Measurements from ENCODE around the gene GATD1. TPM values are rescaled to one million over a fixed set of nuclear protein-coding genes. Genes with fewer than 3 reads are reported as not detected.
A peak's percentile ranks its signal among the peaks of the same experiment; 100 is the strongest.

GATD1 gene
- total RNA-seq, 1 experiment from 2014 or later: 88.7 TPM

GRCh38 chr11:783581-784015, 6.3 kb upstream of the GATD1 start:
- ATAC-seq: peak; percentile 95
- Histone ChIP-seq H3K27me3 (ENCODE audit: insufficient read depth, low read length) (no peaks in the 10 kb centered on the region), H2AFZ (ENCODE audit: low read depth, low read length, poor library complexity, severe bottlenecking) (no peak overlapping the region), H3K4me1 (ENCODE audit: control insufficient read depth in 1 of 2, insufficient read depth in 2 of 2, low read length in 2 of 2) (peaks cover 19 to 29% of the 10 kb centered on the region in 2 experiments), H3K4me3 (replicated peaks in 1 of 2; ENCODE audit: low read depth in 1 of 2, low read length in 2 of 2) (no peak overlapping the region), H3K9ac (ENCODE audit: low read length) (peak overlapping the region; percentile 11; the same call in 1 of the 2 replicates), H3K36me3 (ENCODE audit: control insufficient read depth in 1 of 2, insufficient read depth in 2 of 2, low read length in 2 of 2) (no peaks in the 10 kb centered on the region), H3K27ac (ENCODE audit: low read depth, low read length) (peak overlapping the region; percentile 45), H3K4me2 (ENCODE audit: low read length) (peak overlapping the region; percentile 57), H3K79me2 (ENCODE audit: insufficient read depth, low read length) (peaks cover 21% of the 10 kb centered on the region; the same call in 1 of the 2 replicates), H4K20me1 (ENCODE audit: insufficient read depth) (no peaks in the 10 kb centered on the region), H3K9me3 (ENCODE audit: control insufficient read depth in 1 of 2, insufficient read depth in 1 of 2, low read depth in 1 of 2, low read length in 2 of 2) (no peaks in the 10 kb centered on the region), H3K9me2 (ENCODE audit: insufficient read depth) (no peaks in the 10 kb centered on the region)
- BruUV-seq (replicated peaks): no TSS peak
- peak; percentile 78 for DNase-seq (ENCODE audit: low read depth, low spot score)
- ChIA-PET RAD21 (ENCODE audit: low non-redundant PET in 1 of 2, low total read pairs in 2 of 2, uncharacterized antibody in 2 of 2, unreplicated experiment in 2 of 2) (interaction anchor here in 1 of 2 experiments (0.7 kb wide), 1 partner anchor 88 kb away, joined by 4 read pairs; the partner anchor contains the start of genes DEAF1 and TMEM80), CTCF (interaction anchor here (0.9 to 1.9 kb wide), 7 partner anchors 8 to 229 kb away, joined by 3 to 6 read pairs (median 4); partner anchors contain the start of gene TMEM80), POLR2A (interaction anchor here (0.6 to 1.3 kb wide), 2 partner anchors 12 to 22 kb away, joined by 3 to 12 read pairs; no protein-coding TSS in a partner anchor)
- intact Hi-C loops (cut with micrococcal nuclease): no loop called here
- TF ChIP-seq MAX (IDR thresholded peaks at IDR 0.05) (peak; percentile 66; the same call in 1 of the 2 replicates), TCF7L2 (IDR thresholded peaks at IDR 0.05; ENCODE audit: borderline replicate concordance, extremely low read depth, insufficient read depth, insufficient read length) (peak; percentile 86), ATF3 (IDR thresholded peaks at IDR 0.05) (no peak), RAD21 (IDR thresholded peaks at IDR 0.05; ENCODE audit: low read depth) (no peak; the same call in 1 of the 2 replicates), SRF (IDR thresholded peaks at IDR 0.05; ENCODE audit: low read depth) (no peak), ZBTB33 (IDR thresholded peaks at IDR 0.05; ENCODE audit: extremely low read depth, insufficient replicate concordance, low read length) (no peak), EGR1 (IDR thresholded peaks at IDR 0.05; ENCODE audit: low read depth) (no peak), REST (IDR thresholded peaks at IDR 0.05; ENCODE audit: low read depth) (no peak), SIN3A (IDR thresholded peaks at IDR 0.05; ENCODE audit: low read depth) (peak; percentile 47; the same call in 1 of the 2 replicates), JUND (IDR thresholded peaks at IDR 0.05) (no peak), SP1 (IDR thresholded peaks at IDR 0.05; ENCODE audit: low read depth) (no peak), ZFX (IDR thresholded peaks at IDR 0.05) (no peak), CTCF (IDR thresholded peaks at IDR 0.05 in 2 of 3, conservative IDR thresholded peaks at IDR 0.05 in 1 of 3; ENCODE audit: borderline replicate concordance in 1 of 3, insufficient read depth in 1 of 3, low read depth in 2 of 3, low read length in 2 of 3) (peak in 2 of 3 experiments; percentile 83 to 94), EZH2phosphoT487 (IDR thresholded peaks at IDR 0.05; ENCODE audit: borderline replicate concordance) (no peak), CBX3 (IDR thresholded peaks at IDR 0.05; ENCODE audit: low read depth) (no peak), FOSL1 (IDR thresholded peaks at IDR 0.05; ENCODE audit: low read depth) (no peak), YY1 (IDR thresholded peaks at IDR 0.05; ENCODE audit: extremely low read depth, insufficient replicate concordance, low read depth, low read length) (no peak), POLR2AphosphoS5 (IDR thresholded peaks at IDR 0.05; ENCODE audit: low read depth, low read length) (peak; percentile 45; the same call in 1 of the 2 replicates), CEBPB (IDR thresholded peaks at IDR 0.05; ENCODE audit: low read depth) (no peak), ZNF274 (IDR thresholded peaks at IDR 0.05; ENCODE audit: low read depth, low read length) (no peak)
